Ascending aorta (tissue), 2 donors: Measurements from ENCODE around the gene OSBPL8. TPM values are rescaled to one million over a fixed set of nuclear protein-coding genes. Genes with fewer than 3 reads are reported as not detected.
"Not testable (repeated sequence)": the region's sequence is repeated elsewhere in the genome, so short reads cannot be mapped to it uniquely, and the experiment has no call there.

Source experiments
- DNase-seq, 2 donors: peaks; one replicate each; pipeline ENCODE4 v3.0.0-alpha.2; 2019; ENCODE audit warnings: low spot score in 2 of 2
- H3K27ac ChIP-seq, 2 donors: fragments of 200-600 bp; sonication (generic); one replicate each; pipeline ENCODE4 v1.5.1; 2016 to 2017; ENCODE audit warnings: mild to moderate bottlenecking in 1 of 2
- H3K27me3 ChIP-seq: fragments of 200-600 bp; sonication (generic); one replicate; pipeline ENCODE4 v1.5.1; 2017
- H3K36me3 ChIP-seq, 2 donors: fragments of 200-600 bp; sonication (generic); one replicate each; pipeline ENCODE4 v1.5.1; 2016
- H3K4me1 ChIP-seq, 2 donors: fragments of 200-600 bp; sonication (generic); one replicate each; pipeline ENCODE4 v1.5.1; 2016 to 2017; ENCODE audit warnings: mild to moderate bottlenecking in 1 of 2
- H3K4me3 ChIP-seq, 2 donors: fragments of 200-600 bp; sonication (generic); one replicate each; pipeline ENCODE4 v1.5.1; 2016 to 2017; ENCODE audit warnings: mild to moderate bottlenecking in 1 of 2
- H3K9me3 ChIP-seq, 2 donors: fragments of 200-600 bp; sonication (generic); one replicate each; pipeline ENCODE4 v1.5.1; 2016
- CTCF ChIP-seq, 3 experiments: fragments of 200-600 bp in 2 of 3; fragments of 450-650 bp in 1 of 3; sonication (generic) in 2 of 3; IDR thresholded peaks; one replicate each; pipeline ENCODE4 v1.5.1; 2016 to 2019; ENCODE audit warnings: antibody characterized with exemption in 3 of 3, mild to moderate bottlenecking in 1 of 3, moderate library complexity in 1 of 3
- intact Hi-C: fragments of 100-400 bp; cut with DNase I; formaldehyde crosslinking; loops from one replicate; pipeline ENCODE4 v1.15.1; 2023
- total RNA-seq: library from RNA; depleted of rRNA; stranded (reverse); fragments of >200 nt; gene quantifications from one replicate; pipeline ENCODE4 v1.1.0, GENCODE V29; 2016

Gene OSBPL8
- total RNA-seq, 1 donor from 2014 or later, result 18.6 TPM

GRCh38 chr12:76375939-76376338, 183.6 kb downstream of the OSBPL8 start:
- Histone ChIP-seq H3K27ac (no peak overlapping the region), H3K4me3 (no peak overlapping the region), H3K36me3 (peaks cover 24 to 47% of the 10 kb centered on the region in 2 donors), H3K4me1 (no peaks in the 10 kb centered on the region), H3K27me3 (no peaks in the 10 kb centered on the region), H3K9me3 (no peaks in the 10 kb centered on the region)
- intact Hi-C loops, result no loop called here
- DNase-seq, result no peak
- no peak for TF ChIP-seq CTCF (IDR thresholded peaks at IDR 0.05)

GRCh38 chr12:76375470-76375869, 184.1 kb downstream of the OSBPL8 start:
- no peaks in the 10 kb centered on the region for H3K4me1 ChIP-seq
- H3K36me3 ChIP-seq, result peaks cover 24 to 49% of the 10 kb centered on the region in 2 donors
- intact Hi-C loops, result no loop called here
- no peak for DNase-seq
- no peak overlapping the region for H3K27ac ChIP-seq
- no peaks in the 10 kb centered on the region for H3K27me3 ChIP-seq
- no peak for TF ChIP-seq CTCF (IDR thresholded peaks at IDR 0.05)
- H3K4me3 ChIP-seq, result no peak overlapping the region
- H3K9me3 ChIP-seq, result no peaks in the 10 kb centered on the region

- Histone ChIP-seq H3K4me1 (no peaks in the 10 kb centered on the region), H3K27ac (no peak overlapping the region), H3K9me3 (no peaks in the 10 kb centered on the region), H3K4me3 (no peak overlapping the region), H3K36me3 (peaks cover 32 to 59% of the 10 kb centered on the region in 2 donors), H3K27me3 (no peaks in the 10 kb centered on the region)
- DNase-seq, result no peak
- intact Hi-C loops, result no loop called here
- no peak for TF ChIP-seq CTCF (IDR thresholded peaks at IDR 0.05)
Measured at GRCh38 chr12:76374386-76375020, 185.1 kb downstream of the OSBPL8 start.

- H3K27ac ChIP-seq, result no peak overlapping the region
- peaks cover 34 to 46% of the 10 kb centered on the region in 2 donors for H3K36me3 ChIP-seq
- intact Hi-C loops, result no loop called here
- no peaks in the 10 kb centered on the region for H3K27me3 ChIP-seq
- DNase-seq, result no peak
- no peak for TF ChIP-seq CTCF (IDR thresholded peaks at IDR 0.05)
- no peak overlapping the region for H3K4me3 ChIP-seq
- H3K4me1 ChIP-seq, result no peaks in the 10 kb centered on the region
- H3K9me3 ChIP-seq, result no peaks in the 10 kb centered on the region
Measured at GRCh38 chr12:76368230-76368629, 191.3 kb downstream of the OSBPL8 start.

GRCh38 chr12:76366163-76366562, 193.4 kb downstream of the OSBPL8 start:
- peaks cover 34 to 46% of the 10 kb centered on the region in 2 donors for H3K36me3 ChIP-seq
- H3K27me3 ChIP-seq, result no peaks in the 10 kb centered on the region
- TF ChIP-seq CTCF (IDR thresholded peaks at IDR 0.05), result no peak
- no peaks in the 10 kb centered on the region for H3K9me3 ChIP-seq
- no peak for DNase-seq
- H3K27ac ChIP-seq, result no peak overlapping the region
- intact Hi-C loops, result no loop called here
- no peaks in the 10 kb centered on the region for H3K4me1 ChIP-seq
- no peak overlapping the region for H3K4me3 ChIP-seq

GRCh38 chr12:76364131-76364530, 195.4 kb downstream of the OSBPL8 start:
- H3K27me3 ChIP-seq, intact Hi-C loops, H3K4me3 ChIP-seq, H3K27ac ChIP-seq, DNase-seq, H3K9me3 ChIP-seq, H3K4me1 ChIP-seq: not testable (repeated sequence)
- peaks cover 22 to 35% of the 10 kb centered on the region in 2 donors for H3K36me3 ChIP-seq
